NOMO-1 treated with DMSO at 0.1 percent for 48 hours (cell line): ENCODE data around the gene GRIFIN.
"Not testable (repeated sequence)": the region's sequence is repeated elsewhere in the genome, so short reads cannot be mapped to it uniquely, and the experiment has no call there.

Experiments
- DNase-seq: peaks from one replicate; lab custom pipeline; 2025; ENCODE audit not compliant: unreplicated experiment; lab: John Stamatoyannopoulos, UW

Gene GRIFIN

DNA sequence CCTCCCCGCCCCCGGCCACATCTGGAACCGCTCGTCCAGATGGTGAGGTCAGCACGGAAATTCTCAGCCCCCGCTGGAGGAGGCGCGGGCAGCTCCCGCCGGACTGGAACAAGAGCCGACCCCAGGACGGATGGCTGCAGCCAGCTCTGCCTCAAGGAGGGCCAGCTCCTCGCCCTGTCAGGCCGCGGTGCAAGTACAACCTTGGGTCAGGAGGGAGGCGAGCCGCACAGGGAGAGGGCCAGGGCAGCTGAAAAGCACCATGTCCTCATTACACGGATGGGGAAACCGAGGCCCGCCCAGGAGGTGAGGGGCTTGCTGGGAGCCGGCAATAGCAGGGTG lies 3.8 kb upstream of the GRIFIN start:
- no peak for DNase-seq

DNA sequence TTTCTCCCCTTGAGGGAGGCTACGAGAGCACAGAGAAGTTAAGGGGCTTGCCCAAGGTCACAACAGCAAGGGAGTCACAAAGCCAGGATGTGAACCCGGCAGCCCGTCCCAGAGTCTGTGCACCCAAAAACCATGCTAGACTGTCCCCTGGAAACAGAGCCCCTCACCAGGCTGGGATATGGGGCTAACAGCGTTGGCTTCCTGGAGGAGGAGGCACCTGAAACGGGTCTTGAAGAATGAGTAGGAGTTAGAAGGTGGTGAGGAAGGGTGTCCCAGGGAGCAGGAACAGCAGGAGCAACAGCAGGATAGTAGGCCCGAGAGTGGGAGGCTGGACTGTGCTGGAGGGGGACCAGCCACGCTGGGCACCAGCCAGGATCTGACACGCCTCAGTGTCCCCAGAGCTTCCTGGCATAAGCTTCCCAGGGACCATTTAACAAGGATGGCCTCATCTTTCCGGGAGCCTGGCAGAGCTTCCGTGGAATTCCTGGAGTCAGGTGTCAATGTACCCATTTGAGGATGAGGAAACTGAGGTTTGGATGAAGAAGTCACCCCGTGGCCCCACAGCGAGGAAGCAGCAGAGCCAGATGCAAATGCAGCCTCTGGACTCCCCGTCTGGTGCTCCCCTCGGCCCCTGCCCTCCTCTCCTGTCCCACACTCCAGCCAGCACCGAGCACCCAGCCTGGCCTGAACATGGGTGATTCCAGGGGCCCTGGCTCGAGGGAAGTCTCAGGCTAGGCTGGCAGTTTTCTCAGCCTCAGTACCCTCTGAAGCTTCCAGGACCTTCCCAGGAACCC lies 3.3 kb upstream of the GRIFIN start:
- DNase-seq: no peak

DNA sequence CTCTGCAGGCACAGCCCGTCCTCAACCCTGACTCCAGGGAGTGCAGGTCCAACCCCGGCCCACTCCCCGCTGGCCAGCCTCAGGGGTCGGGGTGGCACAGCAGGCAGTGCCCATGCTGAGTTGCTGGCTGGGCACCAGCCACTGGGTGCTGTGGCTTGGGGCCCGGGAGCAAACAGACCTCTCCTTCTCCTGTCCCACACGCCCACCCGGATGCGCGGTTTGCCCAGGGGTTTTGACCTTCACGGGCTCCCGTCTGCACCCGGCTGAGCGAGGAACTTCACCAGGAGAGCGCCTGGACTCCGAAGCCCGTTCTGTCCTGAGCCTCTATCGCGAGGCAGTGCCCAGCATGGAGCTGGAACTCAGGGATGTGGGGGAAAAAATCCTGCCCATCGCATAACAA lies 2.6 kb upstream of the GRIFIN start:
- no peak for DNase-seq

DNA sequence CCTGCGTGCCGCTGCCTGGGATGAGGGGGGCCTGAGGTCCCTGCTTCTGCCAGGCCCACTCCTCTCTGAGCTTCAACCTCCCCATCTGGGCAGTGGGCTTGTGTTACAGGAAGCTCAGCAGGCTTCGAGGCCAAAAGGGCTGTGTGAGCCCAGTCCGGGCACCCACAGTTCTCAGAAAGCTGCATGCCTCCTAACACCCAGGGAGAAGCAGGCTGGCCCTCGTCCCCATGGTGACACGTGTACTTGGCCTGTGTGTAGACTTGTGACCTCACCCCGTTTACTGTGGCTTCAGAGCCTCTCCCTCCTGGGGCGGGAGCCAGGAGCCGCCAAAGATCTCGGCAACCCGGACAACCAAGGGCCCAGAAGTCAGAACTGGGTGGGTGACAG lies 2.2 kb upstream of the GRIFIN start:
- no peak for DNase-seq

DNA sequence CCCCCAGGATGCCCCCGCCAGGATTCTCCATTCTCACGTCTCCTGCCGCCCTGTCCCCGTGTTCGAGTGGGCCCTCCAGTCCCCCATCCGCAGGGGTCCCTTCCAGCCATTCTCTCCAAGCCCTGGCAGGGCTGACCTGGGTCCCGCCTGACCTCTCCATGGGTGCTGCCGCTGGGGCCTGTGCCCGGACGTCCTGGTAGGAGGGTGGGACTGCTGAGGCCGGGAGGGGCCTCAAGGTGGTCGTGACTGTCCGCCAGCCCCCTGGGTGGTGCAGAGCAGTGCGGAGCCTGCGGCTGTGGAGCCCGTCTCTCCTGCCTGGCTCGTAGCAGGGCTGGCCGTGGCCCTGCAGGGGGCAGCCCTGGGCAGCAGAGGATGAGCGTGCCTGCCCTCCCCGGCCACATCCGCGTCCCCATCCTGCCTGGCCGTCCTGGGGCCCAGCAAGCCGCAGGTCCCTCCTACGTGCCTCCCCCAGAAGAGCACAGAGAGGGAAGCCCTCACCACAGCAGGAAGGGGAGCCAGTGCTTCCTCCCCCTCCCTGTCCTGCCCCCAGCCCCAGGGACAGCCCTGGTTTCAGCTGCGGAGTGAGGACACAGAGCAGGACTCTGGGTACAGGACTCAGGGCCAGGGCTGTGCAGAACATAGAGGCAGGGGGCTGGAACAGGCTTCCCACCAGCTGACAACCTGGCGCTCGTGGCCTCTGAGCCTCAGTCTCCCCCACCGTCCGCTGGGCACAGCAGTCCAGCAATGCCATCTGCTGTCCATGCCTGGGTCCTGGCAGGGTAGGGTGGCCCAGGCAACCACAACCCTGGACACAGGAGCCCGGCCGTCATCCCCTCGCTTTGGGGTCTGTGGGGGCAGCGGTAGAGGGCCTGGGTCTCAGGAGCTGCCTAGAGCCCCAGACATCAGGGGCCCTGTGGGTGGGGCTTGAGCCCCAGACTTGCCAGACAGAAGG lies 1.5 kb upstream of the GRIFIN start:
- peak; percentile 71 for DNase-seq

DNA sequence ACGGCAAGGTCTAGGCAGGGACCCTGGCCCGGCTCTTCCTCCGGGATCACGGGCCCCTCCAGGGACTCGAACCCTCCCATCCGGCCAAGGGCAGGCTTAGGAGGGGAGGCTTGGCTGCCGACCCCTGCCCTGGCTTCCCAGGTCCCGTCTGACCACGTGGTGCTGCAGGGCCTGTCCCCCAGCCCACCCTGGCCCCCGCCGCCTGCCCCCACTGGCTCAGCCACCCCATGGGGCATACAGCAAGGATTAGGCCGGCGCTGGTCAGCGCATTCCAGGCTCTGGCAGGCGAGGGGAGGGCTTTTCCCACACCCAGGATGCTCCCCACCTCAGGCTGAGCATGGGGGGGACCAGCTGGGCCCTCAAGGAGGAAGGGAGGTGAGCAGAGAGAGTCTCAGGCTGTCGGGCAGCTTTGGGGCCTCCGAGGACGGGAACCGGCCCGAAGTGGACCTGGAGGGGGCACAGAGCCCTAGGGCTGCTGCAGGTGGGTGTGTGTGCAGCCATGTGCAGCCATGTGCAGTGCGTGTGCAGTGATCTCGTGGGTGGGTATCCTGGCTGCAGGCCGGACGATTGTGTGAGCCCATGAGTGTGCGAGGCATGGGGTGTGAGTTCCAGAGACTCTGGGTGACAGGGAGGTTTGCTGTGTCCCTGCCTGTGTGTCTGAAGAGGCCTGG lies 713 bp upstream of the GRIFIN start:
- no peak for DNase-seq

DNA sequence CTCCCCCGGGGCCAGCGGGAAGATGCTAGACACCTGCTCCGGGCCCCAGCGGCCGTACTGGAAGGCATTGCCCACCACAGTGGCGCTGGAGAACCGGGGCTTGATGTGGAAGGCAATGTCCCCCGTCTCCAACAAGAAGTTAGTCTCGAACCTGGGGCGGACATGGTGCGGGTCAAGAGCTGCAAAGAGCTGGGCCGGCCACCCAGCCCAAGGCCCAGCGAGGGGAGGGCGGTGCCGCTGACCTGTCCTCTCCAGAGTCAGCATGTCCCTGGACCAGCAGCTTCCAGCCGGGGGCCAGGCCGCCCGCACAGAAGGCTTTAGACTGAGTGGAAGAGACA lies 551 bp downstream of the GRIFIN start:
- DNase-seq: no peak

DNA sequence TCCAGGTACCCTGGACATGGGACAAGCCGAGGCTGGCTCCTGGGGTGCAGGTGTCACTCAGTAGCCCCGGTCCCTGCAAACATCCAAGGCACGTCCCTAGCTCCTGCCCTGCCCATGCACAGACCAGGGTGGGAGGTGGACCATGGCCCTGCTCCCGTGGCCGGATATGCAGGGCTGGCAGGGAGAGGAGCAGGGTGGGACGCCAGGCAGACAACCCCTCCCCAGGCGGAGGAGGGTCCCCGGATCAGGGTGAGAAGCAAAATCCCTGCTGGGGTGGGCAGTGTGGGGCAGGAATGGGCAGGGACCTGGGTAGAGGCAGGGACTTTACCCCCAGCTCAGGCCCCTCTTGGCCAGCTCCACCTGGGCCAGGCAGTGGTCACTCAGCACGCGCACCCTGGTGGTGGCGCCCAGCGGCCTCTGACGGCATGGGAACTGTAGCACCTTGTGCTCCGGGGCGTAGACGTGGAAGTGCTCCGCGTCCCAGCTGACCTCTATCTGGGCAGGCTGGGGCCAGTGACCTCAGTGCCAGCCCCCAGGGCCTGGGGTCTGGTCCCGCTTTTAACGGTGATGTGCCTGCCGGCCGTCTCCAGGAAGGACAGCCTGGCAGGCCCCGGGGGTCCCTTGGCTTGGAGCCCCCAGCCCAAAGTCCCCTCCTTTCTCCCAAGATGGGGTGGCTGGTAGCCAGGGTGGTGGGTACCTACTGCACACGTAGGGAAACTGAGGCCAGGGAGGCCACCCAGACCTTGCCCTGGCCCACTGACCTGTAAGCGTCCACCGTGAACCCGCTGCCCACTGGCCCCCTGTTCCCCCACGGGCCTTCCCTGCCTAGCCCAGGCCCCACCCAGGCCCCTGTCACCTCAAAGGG lies 1.2 kb downstream of the GRIFIN start:
- DNase-seq: no peak

DNA sequence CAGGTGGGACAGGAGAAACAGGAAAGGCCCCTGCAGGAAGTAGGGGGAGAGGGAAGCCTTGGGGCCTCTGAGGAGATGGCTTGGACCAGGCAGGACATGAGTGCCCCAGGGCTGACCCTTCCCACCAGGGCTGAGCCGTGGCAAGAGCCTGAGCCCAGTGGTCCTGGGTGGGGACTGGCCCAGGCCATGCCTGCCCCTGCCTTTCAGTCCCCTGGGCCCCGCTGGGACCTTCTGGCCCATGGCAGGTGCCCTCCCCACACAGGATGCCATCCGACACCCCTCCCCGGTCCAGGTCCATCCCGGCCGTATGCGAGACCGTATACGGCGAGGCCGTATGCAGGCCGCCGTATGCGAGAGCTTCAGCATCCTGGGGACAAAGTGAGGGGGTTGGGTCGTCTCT lies 2.0 kb downstream of the GRIFIN start:
- no peak for DNase-seq

DNA sequence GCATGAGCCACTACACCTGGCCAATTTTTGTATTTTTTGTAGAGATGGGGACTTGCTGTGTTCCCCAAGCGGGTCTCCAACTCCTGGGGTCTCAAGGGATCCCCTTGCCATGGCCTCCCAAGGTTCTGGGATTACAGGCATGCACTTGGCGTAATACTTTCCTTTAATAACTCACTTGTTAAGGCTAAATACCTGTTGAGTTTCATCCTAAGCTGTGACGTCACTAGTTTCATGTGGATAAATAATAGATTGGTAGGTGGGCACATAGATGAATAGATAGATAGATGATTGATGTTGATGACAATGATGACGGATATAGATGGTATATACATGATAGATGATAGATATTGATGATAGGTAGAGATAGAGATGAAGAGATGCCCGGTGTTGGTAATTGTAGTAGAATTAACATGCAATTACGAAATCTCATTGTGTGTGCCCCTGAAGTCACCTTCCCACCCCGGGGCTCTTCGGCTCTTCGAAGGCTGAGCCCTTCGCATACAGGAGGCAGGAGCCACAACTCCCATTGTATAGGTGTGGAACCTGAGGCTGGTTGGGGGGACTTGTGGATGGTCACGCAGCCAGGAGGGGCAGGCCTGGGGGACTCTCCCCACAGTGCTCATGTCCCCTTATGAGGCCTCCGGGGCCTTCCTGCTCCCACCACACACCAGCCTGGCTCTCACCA lies 2.6 kb downstream of the GRIFIN start:
- no peak for DNase-seq

DNA sequence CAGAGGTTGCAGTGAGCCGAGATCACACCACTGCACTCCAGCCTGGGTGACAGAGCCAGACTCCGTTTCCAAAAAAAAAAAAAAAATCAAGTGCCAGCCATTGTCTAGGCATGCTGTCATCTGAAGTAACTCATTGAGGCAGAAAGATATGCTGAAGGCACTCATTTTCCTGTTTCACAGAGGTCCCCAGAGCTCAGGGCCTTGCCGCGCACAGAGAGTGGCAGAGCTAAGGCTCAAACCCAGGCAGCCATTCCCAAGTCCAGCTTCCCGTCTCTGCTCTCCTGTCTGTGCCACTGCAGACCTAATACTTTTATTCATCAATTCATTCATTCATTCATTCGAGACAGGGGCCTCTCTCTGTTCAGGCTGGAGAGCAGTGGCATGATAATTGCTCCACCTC lies 3.5 kb downstream of the GRIFIN start:
- no peak for DNase-seq

DNA sequence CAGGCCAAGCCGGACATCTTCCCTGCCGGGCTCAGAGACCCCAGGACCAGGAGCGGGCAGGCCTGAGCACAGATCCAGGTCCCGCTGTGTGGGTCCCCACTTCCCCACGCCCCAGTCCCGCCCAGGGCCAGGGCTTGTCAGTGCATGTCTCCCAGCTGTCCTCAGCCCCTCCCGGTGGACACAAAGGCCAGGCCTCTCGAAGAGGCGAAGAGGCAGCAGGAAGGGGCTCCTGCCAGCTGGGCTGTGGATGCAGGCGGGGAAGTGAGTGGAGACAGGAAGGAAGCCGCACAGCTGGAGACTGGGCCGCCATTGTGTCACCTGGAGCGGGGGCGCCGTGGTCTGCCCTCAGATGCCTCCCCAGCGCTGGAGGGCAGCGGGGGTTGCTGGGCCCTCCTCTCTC lies 4.8 kb downstream of the GRIFIN start:
- no peak for DNase-seq

DNA sequence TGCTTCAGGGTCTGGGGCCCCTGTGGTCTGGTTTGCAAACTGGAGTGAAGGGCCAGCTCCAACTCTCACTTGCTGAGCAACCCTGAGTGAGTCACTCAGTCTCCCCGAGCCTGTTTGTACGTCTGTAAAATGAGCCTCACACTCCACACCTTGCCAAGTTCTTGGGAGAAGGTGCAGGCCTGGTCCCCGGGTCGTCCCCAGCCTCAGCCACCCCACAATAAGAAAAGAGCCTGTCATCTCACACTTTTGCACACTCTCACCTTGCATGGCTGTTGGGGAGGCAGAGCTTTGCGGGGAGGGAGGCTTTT lies 5.2 kb downstream of the GRIFIN start:
- DNase-seq: no peak

DNA sequence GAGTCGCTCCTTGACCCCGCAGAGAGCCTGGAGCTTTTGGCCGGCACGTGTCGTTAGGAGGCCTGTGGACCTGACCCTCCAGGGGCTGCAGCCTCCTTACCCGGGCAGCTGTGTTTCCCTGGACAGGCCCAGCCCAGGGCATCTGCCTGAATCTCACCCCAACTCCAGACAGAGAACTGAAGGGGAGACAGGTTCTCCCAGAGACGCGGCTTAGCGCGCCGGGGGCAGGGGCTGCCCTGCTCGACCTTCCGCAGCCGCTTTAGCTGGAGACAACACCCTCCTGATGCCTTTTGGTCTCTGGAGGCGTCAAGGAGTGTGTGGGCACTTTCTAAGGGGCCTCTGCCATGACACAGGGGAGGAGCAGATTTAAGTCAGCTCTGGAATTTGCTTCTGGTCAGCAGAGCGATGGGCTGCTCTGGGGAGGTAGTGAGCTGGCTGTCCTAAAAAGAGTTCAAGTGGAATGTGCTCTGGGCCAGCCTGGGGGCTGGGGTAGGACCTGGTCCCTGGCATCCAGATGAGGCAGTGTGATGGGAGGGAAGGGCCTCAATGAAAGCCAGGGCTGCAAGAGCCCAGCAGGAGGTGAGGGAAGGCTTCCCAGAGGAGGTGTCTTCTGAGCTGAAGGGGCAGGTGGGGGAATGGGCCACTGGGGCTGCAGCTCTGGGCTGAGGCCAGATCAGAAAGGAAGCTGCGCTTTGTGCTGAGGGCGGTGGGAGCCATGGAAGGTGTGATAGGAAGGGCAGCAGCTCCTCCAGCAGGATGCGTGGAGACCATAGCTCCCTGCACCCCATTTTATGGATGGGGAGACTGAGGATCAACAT lies 5.8 kb downstream of the GRIFIN start:
- DNase-seq: no peak

DNA sequence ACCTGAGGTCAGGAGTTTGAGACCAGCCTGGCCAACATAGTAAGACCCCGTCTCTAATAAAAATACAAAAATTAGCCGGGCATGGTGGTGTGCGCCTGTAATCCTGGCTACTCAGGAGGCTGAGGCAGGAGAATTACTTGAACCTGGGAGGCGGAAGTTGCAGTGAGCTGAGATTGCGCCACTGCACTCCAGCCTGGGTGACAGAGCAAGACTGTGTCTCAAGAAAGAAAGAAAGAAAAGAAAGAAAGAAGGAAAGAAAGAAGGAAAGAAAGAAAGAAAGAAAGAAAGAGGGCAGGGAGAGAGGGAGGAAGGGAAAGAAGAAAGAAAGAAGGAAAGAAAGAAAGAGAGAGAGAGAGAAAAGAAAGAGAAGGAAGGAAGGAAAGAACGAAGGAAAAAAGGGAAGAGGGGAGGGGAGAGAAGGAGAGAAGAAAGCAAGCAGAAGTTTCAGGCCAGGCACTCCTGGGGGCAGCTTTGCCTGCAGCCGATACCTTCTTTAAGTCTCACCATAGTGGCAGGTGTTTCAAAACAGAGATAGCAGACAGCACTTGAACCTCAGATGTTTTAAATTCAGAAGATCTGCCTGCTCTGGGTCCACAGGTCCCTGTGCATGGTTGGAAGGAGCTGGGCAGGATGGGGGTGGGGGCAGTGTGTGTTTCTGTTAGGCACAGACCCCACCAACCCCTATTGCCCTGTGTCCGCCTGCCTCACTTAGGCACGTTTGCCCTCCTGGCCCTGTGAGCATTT lies 6.6 kb downstream of the GRIFIN start:
- not testable (repeated sequence) for DNase-seq

DNA sequence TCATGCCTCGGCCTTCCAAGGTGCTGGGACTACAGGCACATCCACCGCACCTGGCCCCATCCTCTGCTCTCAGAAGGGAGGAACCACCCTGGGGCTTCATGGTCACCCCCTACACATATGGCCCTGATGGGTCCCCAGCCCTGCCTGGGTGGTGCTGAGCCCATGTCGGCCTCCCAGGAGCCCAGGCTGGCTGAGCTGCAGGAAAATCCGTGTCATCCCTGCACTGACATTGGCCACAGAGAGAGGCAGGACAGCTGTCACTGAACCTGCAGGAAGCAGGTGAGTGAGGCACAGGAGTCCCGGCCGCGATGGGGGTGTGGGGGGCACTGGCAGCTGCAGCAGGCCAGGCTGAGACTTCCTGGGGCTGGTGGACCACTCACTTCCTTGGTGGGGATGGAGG lies 8.0 kb downstream of the GRIFIN start:
- DNase-seq: no peak

DNA sequence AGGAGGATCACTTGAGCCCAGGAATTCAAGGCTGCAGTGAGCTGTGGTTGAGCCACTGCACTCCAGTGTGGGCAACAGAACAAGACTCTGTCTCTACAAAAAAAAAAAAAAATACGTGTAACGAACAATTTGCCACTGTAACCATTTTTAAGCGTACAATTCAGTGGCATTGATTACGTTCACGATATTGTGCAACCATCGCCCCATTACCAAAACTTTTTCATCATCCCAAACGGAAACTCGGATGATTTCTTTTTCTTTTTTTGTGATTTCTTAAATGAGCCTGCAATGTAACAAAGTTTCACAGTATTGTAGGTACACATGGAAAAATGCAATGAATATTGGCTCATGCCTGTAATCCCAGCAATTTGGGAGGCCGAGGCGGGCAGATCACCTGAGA lies 9.5 kb downstream of the GRIFIN start:
- no peak for DNase-seq

DNA sequence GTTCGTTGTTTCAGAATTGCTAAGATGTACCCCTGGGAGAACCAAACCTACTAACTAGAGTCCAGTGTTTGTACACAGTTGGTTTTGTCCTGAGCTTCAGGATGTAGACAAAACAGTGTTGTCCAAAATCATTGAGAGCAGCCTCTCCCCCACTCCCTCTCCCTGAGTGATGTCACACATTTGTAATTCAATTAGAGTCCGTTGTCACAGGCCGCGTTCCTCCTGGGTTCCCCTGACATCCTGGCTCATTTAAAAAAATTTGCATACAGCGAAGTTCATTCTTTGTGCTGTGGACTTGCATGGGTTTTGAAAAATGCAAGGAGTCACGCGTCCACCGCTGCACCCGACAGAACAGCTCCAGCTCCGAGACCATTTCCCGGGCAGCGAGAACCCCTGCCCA lies 10.3 kb downstream of the GRIFIN start:
- DNase-seq: no peak

DNA sequence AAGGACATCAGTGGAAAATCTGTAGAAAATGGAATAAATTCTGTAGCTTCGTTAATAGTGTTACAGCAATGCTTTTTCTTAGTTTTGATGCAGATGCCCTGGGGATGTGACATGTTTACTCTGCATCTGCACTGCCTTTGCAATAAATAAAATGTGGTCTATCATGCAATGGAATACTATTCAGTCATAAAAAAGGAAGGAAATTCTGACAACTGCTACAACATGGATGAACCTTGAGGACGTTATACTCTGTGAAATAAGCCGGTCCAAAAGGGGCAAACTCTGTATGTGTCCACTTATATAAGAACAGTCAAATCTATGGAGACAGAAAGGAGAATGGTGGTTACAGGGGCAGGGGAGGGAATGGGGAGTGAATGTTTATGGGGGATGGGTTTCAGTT lies 13.5 kb downstream of the GRIFIN start:
- DNase-seq: no peak
